ENCODE measurements around the gene ARHGAP42.

GRCh38 chr11:100663583-100663982 is 23.5 kb upstream of the ARHGAP42 start:
- TF ChIP-seq POLR2AphosphoS5 (IDR thresholded peaks at IDR 0.05; ENCODE audit: low read depth, low read length) (no peak), TAF1 (IDR thresholded peaks at IDR 0.05; ENCODE audit: borderline replicate concordance, low read depth, low read length) (no peak)

Measured in GM12892 (cell line).